LoVo (cell line): ENCODE results near the gene HID1.
A peak's percentile ranks its signal among the peaks of the same experiment; 100 is the strongest.
"Not testable (repeated sequence)": the region's sequence is repeated elsewhere in the genome, so short reads cannot be mapped to it uniquely, and the experiment has no call there.

Experiments used
- DNase-seq: peaks from one replicate; pipeline ENCODE4 v3.0.0-alpha.2; 2016; ENCODE audit warnings: low spot score

Gene HID1

GRCh38 chr17:74998783-74999182, 26.2 kb upstream of the HID1 start:
- no peak for DNase-seq

- DNase-seq = no peak
Measured at GRCh38 chr17:74995847-74996246, 23.3 kb upstream of the HID1 start.

GRCh38 chr17:74994440-74994839, 21.9 kb upstream of the HID1 start:
- DNase-seq = no peak

- no peak for DNase-seq
Measured at GRCh38 chr17:74992223-74992622, 19.7 kb upstream of the HID1 start.

- no peak for DNase-seq
Measured at GRCh38 chr17:74990581-74991105, 18.1 kb upstream of the HID1 start.

- peak; percentile 47 for DNase-seq
Measured at GRCh38 chr17:74987909-74988711, 15.6 kb upstream of the HID1 start.

- DNase-seq = peak; percentile 93
Measured at GRCh38 chr17:74987418-74987908, 14.9 kb upstream of the HID1 start, which contains the start of gene CDR2L. Gene CDR2L, plus strand, starts transcription at chr17:74987632. Its CDS starts 412 bp downstream, at chr17:74988044.

- DNase-seq = no peak
Measured at GRCh38 chr17:74986206-74986576, 13.6 kb upstream of the HID1 start.

- not testable (repeated sequence) for DNase-seq
Measured at GRCh38 chr17:74982663-74983313, 10.2 kb upstream of the HID1 start.

GRCh38 chr17:74981979-74982662, 9.6 kb upstream of the HID1 start:
- peak; percentile 83 for DNase-seq

GRCh38 chr17:74981318-74981978, 8.9 kb upstream of the HID1 start:
- DNase-seq = no peak

- DNase-seq = no peak
Measured at GRCh38 chr17:74979408-74980146, 7.0 kb upstream of the HID1 start.

- no peak for DNase-seq
Measured at GRCh38 chr17:74978240-74978639, 5.7 kb upstream of the HID1 start.

- DNase-seq = no peak
Measured at GRCh38 chr17:74977802-74978201, 5.2 kb upstream of the HID1 start.

GRCh38 chr17:74975943-74976342, 3.4 kb upstream of the HID1 start:
- no peak for DNase-seq

- DNase-seq = no peak
Measured at GRCh38 chr17:74972973-74973328, 392 bp upstream of the HID1 start.

GRCh38 chr17:74971842-74972106, 785 bp downstream of the HID1 start:
- no peak for DNase-seq

GRCh38 chr17:74971069-74971841, 1.3 kb downstream of the HID1 start:
- DNase-seq = no peak

- no peak for DNase-seq
Measured at GRCh38 chr17:74970395-74970794, 2.2 kb downstream of the HID1 start.

- not testable (repeated sequence) for DNase-seq
Measured at GRCh38 chr17:74969501-74969900, 3.1 kb downstream of the HID1 start.

- peak; percentile 16 for DNase-seq
Measured at GRCh38 chr17:74968361-74968780, 4.2 kb downstream of the HID1 start.
